GM10847 (cell line): ENCODE data around the gene TOB1.

Source experiments
- POLR2A ChIP-seq: IDR thresholded peaks from 2 replicates; pipeline ENCODE4 v1.6.1; 2011; ENCODE audit not compliant: insufficient read length; ENCODE audit errors: extremely low read depth

Gene TOB1, protein sequence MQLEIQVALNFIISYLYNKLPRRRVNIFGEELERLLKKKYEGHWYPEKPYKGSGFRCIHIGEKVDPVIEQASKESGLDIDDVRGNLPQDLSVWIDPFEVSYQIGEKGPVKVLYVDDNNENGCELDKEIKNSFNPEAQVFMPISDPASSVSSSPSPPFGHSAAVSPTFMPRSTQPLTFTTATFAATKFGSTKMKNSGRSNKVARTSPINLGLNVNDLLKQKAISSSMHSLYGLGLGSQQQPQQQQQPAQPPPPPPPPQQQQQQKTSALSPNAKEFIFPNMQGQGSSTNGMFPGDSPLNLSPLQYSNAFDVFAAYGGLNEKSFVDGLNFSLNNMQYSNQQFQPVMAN

DNA sequence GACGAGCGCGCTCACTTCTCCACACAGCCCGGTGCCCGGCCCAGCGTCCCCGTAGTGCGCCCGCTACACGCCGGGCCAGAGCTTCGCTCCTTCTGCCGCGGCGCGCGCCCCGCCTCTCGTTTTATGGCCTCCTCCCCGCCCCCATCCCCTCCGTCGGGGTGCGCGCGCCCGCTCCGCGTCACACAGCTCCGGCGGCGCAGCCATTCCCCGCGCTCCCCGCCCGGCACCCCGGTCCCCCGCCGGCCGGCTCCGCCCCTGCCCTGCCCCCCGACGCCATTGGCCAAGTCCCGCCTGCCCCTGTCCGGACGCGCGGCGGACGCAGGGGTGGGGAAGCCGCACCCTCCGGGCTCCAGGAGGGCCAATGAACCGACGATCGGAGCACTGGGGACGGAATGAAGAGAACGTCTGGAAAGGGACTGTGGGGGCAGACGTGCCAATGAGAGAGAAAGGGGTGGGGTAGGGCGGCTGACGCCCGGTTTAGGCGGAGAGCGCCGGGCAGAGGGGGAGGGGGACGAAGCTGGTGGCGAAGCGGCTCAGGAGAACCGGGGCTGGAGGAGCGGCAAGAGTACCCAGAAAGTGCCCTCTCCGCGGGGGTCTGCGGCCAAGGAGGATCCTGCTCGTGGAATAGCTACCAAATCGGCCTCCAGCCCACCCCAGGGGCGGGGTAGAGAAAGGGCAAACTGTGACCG, at the start of gene TOB1:
TSS of gene TOB1 (minus strand) at position 94 of the 689 bp plus-strand sequence. CDS start 2,337 bp downstream, outside the sequence.
- TF ChIP-seq POLR2A: peak; percentile 100

DNA sequence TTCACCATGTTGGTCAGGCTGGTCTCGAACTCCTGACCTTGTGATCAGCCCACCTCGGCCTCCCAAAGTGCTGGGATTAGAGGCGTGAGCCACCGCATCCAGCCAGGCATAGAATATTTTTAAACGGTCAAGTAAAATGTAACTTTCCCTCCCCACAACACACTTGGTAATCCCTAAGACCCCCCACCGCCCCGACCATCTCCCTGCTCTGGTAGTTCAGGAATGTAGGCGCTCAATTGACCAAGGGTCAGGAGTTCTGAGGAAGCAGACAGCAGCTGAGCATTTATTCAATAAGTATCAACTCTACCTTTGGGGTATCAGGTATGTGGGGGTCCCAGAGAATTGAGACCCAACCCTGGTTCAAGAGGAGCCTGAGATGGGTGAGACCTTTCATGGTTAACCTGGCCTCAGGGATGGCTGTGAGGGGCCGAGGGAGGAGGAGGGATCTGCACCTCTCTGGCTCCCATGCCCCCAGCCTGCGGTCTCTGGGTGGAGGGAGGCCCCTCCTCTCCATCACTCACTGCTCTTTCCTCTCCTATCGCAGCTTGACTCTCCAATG, 48.4 kb upstream of the TOB1 start:
- no peak for TF ChIP-seq POLR2A

DNA sequence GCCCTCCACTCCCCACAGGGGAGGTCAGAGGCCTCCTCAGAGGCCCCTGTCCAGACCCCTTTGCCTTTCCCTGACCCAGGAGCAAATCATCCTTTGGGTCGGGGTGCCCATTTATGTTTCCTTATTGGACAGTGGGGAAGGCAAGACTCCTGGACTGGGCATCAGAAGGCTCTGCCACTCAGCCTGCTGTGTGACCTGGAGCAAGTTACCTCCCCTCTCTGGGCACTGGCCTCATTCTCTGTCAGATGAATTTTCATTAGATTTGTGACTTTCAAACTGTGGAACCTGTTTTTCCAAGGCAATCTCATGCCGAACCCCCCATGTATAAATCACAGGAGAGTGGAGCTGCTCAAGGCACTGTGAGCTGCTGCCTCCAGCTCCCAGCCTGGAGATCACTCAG, 47.0 kb upstream of the TOB1 start:
- TF ChIP-seq POLR2A: no peak

DNA sequence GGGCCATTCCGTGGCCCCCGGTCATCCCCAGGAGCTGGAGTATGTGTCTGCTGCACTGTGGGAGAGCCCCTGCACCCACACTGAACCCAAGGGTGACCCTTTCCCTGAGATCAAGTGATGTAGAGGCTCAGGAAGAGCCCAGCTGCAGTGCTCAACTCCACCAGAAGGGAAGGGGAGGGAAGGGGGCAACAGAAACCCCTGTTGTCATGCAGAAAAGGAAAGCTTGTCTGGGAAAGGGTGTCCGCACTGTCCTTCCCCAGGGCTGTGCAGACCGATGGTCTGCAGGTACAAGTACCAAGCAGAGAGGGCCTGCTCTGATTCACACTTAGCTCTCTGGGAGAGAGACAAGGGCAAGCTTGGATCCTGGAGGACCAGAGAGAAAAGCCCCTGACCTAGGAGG, 45.7 kb upstream of the TOB1 start:
- TF ChIP-seq POLR2A: no peak

DNA sequence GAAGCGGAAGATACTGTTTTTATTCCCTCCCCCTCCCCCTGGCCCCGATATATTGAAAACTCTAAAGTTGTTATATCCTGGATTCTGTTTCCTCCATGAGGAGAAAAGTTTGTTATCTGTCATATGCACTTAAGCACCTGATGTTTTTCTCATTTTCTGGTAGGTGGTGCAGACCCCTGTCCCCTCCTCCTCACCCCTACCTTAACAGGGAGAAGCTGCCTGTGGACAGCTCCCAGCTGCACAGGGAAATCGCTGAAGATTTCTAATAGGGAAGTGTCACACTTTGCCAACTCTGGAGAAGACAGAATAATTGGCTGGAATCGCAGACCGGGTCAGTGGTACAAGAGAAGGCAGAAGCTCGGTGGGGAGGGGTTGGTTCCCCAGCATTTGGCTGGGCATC, 45.3 kb upstream of the TOB1 start:
- no peak for TF ChIP-seq POLR2A

DNA sequence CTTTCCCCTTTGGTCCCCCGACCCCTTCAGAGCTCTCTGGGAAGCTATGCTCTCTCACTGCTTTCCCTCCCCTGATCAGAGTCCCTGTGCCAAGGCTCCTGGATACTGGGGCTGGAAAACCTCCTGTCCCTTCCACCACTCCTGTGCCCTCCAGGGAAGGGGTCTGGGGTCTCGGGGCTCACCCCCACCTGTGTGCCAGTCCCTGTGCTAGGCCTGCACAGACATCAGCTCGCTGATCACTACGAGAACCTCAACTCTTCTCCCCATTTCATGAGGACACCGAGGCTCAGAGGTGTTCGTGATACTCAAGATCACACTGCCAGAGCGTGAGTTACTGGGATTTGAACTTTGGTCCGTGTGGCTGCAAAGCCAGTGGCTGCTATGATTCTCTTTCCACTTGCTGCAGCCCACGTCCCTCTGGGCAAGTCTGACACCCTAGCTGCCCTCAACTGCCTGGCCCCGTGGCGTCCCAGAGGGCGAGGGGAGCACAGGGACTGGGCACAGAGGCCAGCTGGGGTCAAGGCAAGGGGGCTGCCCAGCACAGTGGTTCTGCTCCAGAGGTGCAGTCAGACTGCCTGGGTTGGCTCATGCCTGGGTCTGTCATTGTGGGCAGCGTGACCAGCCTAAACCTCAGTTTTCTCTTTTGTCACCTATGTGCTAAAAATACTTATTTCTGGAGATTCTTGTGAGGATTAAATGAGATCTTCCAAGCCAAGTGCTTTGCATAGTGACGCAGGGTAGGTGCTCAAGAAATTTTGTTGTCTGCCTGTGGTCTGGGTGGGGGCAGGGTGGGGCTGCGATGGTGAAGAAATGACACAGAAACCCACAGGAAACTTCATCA, 43.8 kb upstream of the TOB1 start:
- TF ChIP-seq POLR2A: no peak

DNA sequence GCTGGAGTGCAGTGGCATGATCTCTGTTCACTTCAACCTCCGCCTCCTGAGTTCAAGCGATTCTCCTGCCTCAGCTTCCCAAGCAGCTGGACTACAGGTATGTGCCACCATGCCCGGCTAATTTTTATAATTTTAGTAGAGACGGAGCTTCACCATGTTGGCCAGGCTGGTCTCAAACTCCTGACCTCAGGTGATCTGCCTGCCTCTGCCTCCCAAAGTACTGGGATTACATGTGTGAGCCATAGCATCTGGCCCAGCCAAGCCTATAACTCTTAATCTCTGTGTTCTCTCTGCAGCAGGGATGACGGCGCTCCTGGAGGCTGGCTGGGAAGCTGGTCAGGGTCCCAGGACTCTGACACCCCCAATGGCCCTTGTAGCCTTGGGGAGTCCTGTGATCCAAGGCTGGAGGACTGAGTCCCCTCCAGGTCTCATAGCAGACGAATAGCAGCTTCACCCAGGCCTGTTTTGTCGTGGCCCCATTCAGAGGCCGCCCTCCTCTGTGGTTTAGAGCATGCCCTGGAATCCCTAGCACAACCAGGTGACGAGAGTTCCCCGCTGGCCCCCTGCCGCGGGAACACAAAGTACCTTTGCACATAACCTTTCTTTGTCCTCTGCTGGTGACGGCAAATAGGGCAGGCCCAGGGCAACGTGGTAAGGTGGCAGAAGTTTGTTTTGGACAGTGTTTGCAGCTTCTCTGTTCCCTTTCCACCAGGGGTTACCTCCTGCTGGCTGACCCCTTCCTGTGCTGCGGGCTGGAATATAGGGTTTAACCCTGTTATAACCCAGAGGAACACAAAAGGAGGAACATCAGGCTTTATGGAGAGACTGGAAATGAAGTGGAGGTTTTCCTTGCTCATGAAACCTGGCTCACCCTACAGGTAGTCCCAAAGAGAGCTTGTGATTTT, 43.0 kb upstream of the TOB1 start:
- no peak for TF ChIP-seq POLR2A

DNA sequence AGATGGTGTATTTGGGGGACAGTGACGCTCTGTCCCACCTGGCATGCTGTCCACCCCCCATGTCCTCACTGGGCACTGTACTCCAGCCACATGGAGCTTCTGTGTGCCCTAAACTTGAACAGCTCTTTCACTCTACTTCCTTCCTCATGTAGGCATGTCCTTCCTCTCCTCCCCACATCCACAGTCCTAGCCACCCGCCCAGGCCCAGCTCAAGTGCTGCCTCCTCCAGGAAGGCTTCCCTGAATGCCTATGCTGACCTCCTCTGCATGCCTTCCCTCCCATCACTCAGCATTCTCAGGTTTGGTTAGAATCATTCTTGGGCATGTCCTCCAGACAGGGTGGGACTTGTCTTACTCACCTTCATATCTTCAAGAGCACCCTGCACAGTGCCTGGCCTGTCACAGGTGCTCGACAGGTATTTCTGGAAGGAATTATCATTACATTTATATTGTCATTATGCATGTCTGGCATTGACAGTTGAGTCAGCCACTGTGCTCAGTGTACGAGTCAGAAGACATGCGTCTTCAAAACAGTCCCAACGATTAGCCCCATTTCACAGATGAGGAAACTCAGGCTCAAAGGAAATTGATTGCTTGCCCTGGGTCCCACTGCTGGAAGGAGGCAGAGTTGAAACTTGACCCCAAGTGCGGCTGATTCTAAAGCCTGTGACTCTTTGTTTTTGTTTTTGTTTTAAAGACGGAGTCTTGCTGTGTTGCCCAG, 42.1 kb upstream of the TOB1 start:
- TF ChIP-seq POLR2A: no peak

DNA sequence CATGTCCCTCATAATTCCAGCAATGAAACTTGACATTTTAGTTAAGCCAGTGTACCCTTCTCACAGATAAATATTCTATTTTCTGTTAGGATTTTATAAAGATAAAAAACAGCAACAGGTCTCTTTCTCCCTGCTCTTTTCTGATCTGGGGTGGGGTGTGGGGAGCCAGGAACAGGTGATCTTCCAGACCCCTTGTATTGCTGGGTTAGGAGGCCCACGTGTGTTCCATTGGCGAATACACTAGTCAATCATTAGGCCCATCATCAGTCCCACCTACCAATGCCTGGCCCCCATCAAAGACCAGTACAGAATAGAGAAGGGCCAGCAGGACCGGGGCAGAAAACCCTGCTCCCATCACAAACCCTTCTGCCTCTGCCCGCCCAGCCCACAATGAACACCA, 40.3 kb upstream of the TOB1 start:
- TF ChIP-seq POLR2A: no peak

DNA sequence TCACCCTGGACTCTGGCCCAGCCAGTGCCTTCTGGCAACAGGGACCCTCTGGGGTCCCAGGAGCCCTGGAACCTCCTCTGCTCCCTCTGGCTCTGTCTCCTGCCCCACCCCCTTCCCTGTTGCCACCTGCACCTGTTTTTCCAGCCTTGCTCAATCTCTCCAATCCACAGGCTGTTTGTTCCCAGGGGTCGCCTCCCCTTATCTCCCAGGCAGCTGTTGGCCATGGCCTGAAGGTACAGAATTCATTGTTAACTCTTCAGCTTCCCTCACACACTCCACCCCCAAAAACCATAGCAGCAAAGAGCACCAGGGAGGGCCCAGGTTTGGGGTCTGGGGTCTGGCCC, 39.3 kb upstream of the TOB1 start:
- TF ChIP-seq POLR2A: no peak

DNA sequence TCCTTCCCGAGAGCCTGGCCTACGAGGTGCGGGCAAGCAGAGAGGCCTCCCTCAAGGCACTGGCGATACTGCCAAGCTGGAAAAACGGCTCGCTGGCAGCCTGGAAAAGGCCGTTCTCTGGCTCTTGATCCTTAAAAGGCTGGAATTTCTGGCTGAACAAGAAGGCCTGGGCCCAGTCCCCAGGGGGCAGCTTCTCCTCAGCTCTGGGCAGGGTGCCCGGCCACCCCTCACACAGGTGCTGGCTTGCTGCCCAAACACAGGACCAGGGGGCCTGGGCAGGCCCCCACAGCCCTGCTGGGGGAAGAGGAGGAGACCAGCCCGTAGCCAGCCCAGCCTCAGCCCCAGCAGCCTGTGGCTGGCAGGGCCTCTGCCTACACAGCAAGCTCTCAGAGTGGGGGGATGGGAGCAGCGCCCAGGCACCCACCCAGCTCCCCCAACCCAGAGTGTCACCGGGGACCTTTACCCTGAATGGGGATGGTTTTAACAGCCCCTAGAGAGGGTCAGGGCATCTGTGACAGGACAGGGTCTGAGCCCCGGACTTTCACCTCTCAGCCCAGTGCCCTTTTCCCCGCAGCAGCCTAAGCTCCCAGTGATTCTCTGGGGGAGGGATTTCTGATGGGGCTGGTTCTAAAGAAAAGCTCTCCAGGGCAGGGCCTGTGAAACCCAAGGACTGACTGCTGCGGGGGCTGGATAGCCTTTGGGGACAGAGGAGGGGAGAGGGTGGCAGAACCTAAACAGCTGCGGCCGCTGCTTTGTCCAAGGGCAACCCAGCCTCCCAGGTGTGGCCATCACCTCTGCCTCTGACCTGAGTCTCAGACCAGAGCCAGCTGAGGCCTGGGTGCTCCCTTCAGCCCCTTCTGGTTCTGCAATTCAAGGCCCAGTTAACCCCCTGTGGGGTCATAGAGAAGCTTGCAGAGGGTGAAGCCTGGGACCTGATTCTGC, 38.6 kb upstream of the TOB1 start:
- no peak for TF ChIP-seq POLR2A

DNA sequence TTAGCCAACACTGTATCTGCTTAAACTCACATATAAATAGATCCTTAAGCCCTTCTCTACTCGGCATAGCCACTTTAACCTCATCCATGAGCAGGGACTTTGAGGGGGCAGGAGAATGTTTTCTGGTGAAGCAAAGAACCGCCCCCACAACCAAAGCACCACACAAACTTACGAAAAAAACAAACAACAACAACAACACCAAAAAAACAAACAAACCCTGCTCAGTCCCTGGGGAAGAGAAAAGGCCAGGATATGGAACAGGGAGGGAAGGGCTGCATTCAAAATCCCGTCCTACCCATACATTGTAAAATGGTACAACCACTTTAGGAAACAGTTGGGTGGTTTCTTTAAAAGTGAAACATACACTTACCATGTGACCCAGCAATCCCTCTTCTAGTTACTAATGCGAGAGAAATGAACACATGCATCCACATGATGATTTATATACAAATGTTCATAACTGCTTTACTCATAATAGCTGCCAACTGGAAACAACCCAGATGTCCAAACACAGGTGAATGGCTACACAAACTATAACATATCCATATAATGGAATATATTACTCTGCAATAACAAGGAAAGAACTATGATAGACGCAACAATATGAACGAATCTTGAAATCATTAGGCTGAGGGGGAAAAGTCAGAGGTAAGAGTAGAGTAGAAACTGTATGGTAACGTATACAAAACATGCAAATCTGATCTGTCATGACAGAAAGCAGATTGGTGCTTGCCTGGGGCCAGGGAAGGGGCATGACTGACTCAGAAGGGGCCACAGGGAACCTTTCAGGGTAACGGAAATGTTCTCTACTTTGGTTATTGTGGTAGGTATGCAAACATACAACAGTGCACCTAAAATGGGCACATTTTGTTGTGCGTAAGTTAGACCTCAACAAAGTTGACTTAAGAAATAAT, 37.7 kb upstream of the TOB1 start:
- TF ChIP-seq POLR2A: no peak
